ENCODE data around the gene SMIM8. TPM values are rescaled to one million over a fixed set of nuclear protein-coding genes. Genes with fewer than 3 reads are reported as not detected.
A peak's percentile ranks its signal among the peaks of the same experiment; 100 is the strongest.

The SMIM8 gene
- total and polyA plus RNA-seq, 2 donors (not counting 1 experiment from before 2014, with no cell fraction given): 5.4 to 7.8 TPM

GRCh38 chr6:87334683-87335082 is 12.3 kb downstream of the SMIM8 start:
- DNase-seq (ENCODE audit: low read depth in 2 of 2): peak; percentile 18 to 58
- Histone ChIP-seq H3K27me3 (ENCODE audit: control insufficient read depth, insufficient read depth, low read length) (no peaks in the 10 kb centered on the region), H3K36me3 (ENCODE audit: control insufficient read depth, insufficient read depth, low read length) (no peaks in the 10 kb centered on the region), H3K79me2 (ENCODE audit: control insufficient read depth, insufficient read depth, low read length) (no peaks in the 10 kb centered on the region), H3K4me2 (ENCODE audit: extremely low read depth, insufficient read depth, low read length) (no peak overlapping the region), H3K27ac (ENCODE audit: insufficient read depth, low read length) (peak overlapping the region; percentile 37), H3K4me3 (replicated peaks in 1 of 4; ENCODE audit: control extremely low read depth in 1 of 4, insufficient read depth in 1 of 4, low read depth in 3 of 4, low read length in 4 of 4) (no peak overlapping the region), H3K9ac (ENCODE audit: insufficient read depth, low read length) (no peak overlapping the region), H2AFZ (ENCODE audit: low read length) (no peak overlapping the region), H4K20me1 (ENCODE audit: control insufficient read depth, extremely low read depth, insufficient read depth, low read length) (no peaks in the 10 kb centered on the region), H3K4me1 (ENCODE audit: control insufficient read depth, extremely low read depth, insufficient read depth, low read length) (peaks cover 10% of the 10 kb centered on the region), H3K9me3 (ENCODE audit: control insufficient read depth, insufficient read depth, low read depth, low read length) (no peaks in the 10 kb centered on the region)
- TF ChIP-seq EZH2 (IDR thresholded peaks at IDR 0.05; ENCODE audit: low read length, missing control alignments) (no peak), CTCF (conservative IDR thresholded peaks at IDR 0.05 in 1 of 2, IDR thresholded peaks at IDR 0.05 in 1 of 2; ENCODE audit: low read depth in 1 of 2, low read length in 2 of 2) (no peak)

- Histone ChIP-seq H3K9me3 (ENCODE audit: control insufficient read depth, insufficient read depth, low read depth, low read length) (no peaks in the 10 kb centered on the region), H4K20me1 (ENCODE audit: control insufficient read depth, extremely low read depth, insufficient read depth, low read length) (no peaks in the 10 kb centered on the region), H3K79me2 (ENCODE audit: control insufficient read depth, insufficient read depth, low read length) (no peaks in the 10 kb centered on the region), H2AFZ (ENCODE audit: low read length) (no peak overlapping the region), H3K27me3 (ENCODE audit: control insufficient read depth, insufficient read depth, low read length) (no peaks in the 10 kb centered on the region), H3K36me3 (ENCODE audit: control insufficient read depth, insufficient read depth, low read length) (no peaks in the 10 kb centered on the region), H3K4me1 (ENCODE audit: control insufficient read depth, extremely low read depth, insufficient read depth, low read length) (peaks cover 10% of the 10 kb centered on the region), H3K27ac (ENCODE audit: insufficient read depth, low read length) (no peak overlapping the region), H3K9ac (ENCODE audit: insufficient read depth, low read length) (no peak overlapping the region), H3K4me2 (ENCODE audit: extremely low read depth, insufficient read depth, low read length) (no peak overlapping the region), H3K4me3 (replicated peaks in 1 of 4; ENCODE audit: control extremely low read depth in 1 of 4, insufficient read depth in 1 of 4, low read depth in 3 of 4, low read length in 4 of 4) (no peak overlapping the region)
- TF ChIP-seq EZH2 (IDR thresholded peaks at IDR 0.05; ENCODE audit: low read length, missing control alignments): no peak
- no peak for TF ChIP-seq CTCF (conservative IDR thresholded peaks at IDR 0.05 in 1 of 2, IDR thresholded peaks at IDR 0.05 in 1 of 2; ENCODE audit: low read depth in 1 of 2, low read length in 2 of 2)
- DNase-seq (ENCODE audit: low read depth in 2 of 2): no peak
Observed at GRCh38 chr6:87336367-87336766, 14.0 kb downstream of the SMIM8 start.

GRCh38 chr6:87340230-87340629 is 17.8 kb downstream of the SMIM8 start:
- no peak overlapping the region for H3K4me2 ChIP-seq (ENCODE audit: extremely low read depth, insufficient read depth, low read length)
- TF ChIP-seq CTCF (conservative IDR thresholded peaks at IDR 0.05 in 1 of 2, IDR thresholded peaks at IDR 0.05 in 1 of 2; ENCODE audit: low read depth in 1 of 2, low read length in 2 of 2): no peak
- no peak for TF ChIP-seq EZH2 (IDR thresholded peaks at IDR 0.05; ENCODE audit: low read length, missing control alignments)

More at GRCh38 chr6:87340230-87340629, 17.8 kb downstream of the SMIM8 start:
- Histone ChIP-seq H3K9ac (ENCODE audit: insufficient read depth, low read length) (no peak overlapping the region), H4K20me1 (ENCODE audit: control insufficient read depth, extremely low read depth, insufficient read depth, low read length) (no peaks in the 10 kb centered on the region), H3K79me2 (ENCODE audit: control insufficient read depth, insufficient read depth, low read length) (no peaks in the 10 kb centered on the region), H3K36me3 (ENCODE audit: control insufficient read depth, insufficient read depth, low read length) (no peaks in the 10 kb centered on the region), H3K27me3 (ENCODE audit: control insufficient read depth, insufficient read depth, low read length) (no peaks in the 10 kb centered on the region), H2AFZ (ENCODE audit: low read length) (no peak overlapping the region), H3K9me3 (ENCODE audit: control insufficient read depth, insufficient read depth, low read depth, low read length) (no peaks in the 10 kb centered on the region), H3K4me3 (replicated peaks in 1 of 4; ENCODE audit: control extremely low read depth in 1 of 4, insufficient read depth in 1 of 4, low read depth in 3 of 4, low read length in 4 of 4) (no peak overlapping the region), H3K4me1 (ENCODE audit: control insufficient read depth, extremely low read depth, insufficient read depth, low read length) (no peaks in the 10 kb centered on the region), H3K27ac (ENCODE audit: insufficient read depth, low read length) (no peak overlapping the region)
- DNase-seq (ENCODE audit: low read depth in 2 of 2): no peak
